ENCODE measurements around the gene EIF4B. TPM values are rescaled to one million over a fixed set of nuclear protein-coding genes. Genes with fewer than 3 reads are reported as not detected.
A peak's percentile ranks its signal among the peaks of the same experiment; 100 is the strongest.

Gene EIF4B
- total RNA-seq, 2 donors from 2014 or later = 279 to 338 TPM

DNA sequence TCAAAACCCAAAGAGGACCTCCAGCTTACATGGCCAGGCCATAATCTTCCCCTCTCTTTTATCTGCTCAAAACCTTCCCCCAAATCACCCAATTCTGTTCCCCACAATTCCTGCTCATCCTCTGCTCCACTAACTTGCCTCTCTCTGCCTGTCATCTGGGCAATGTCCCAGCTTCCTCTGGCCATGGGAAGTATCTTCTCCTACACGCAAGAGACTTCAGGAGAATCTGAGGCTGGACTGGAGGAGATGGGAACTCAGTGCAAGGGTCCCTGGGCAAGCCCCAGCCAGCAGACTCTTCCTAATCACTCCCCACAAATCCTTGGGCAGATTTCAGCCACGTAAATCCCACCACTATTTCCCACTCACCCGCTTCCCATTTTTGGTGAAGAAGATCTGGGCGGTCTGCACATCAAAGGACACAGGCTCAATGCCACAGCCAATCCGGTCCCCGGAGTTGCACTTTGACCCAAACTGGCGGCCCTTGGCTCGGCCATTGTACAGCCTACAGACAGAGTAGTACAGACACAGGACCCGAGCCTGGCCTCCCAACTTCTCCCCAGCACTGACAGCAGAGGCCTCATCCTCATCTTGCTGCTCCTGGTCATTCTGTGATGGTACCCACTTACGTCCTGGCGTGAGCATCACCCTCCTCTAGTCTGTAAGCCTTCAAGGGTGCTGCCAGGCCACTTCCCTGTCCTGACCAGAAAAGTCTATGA, 68.2 kb downstream of the EIF4B start:
- no peak overlapping the region for H3K4me3 ChIP-seq
- peak overlapping the region in 1 of 2 donors; percentile 7 for H3K27ac ChIP-seq
- peaks cover 46 to 80% of the 10 kb centered on the region in 2 donors for H3K4me1 ChIP-seq (ENCODE audit: control insufficient read depth in 1 of 2, low read depth in 2 of 2)
- H3K27me3 ChIP-seq (replicated peaks; ENCODE audit: insufficient read depth) = no peaks in the 10 kb centered on the region
- no peak for ATAC-seq (ENCODE audit: insufficient number of reproducible peaks, low FRiP score, low read depth)
- no peak for DNase-seq (ENCODE audit: low spot score)
- H3K9me3 ChIP-seq = no peaks in the 10 kb centered on the region
- peaks cover 26% of the 10 kb centered on the region for H3K36me3 ChIP-seq
- TF ChIP-seq, protein P1, sequence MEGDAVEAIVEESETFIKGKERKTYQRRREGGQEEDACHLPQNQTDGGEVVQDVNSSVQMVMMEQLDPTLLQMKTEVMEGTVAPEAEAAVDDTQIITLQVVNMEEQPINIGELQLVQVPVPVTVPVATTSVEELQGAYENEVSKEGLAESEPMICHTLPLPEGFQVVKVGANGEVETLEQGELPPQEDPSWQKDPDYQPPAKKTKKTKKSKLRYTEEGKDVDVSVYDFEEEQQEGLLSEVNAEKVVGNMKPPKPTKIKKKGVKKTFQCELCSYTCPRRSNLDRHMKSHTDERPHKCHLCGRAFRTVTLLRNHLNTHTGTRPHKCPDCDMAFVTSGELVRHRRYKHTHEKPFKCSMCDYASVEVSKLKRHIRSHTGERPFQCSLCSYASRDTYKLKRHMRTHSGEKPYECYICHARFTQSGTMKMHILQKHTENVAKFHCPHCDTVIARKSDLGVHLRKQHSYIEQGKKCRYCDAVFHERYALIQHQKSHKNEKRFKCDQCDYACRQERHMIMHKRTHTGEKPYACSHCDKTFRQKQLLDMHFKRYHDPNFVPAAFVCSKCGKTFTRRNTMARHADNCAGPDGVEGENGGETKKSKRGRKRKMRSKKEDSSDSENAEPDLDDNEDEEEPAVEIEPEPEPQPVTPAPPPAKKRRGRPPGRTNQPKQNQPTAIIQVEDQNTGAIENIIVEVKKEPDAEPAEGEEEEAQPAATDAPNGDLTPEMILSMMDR (IDR thresholded peaks at IDR 0.05) = no peak

DNA sequence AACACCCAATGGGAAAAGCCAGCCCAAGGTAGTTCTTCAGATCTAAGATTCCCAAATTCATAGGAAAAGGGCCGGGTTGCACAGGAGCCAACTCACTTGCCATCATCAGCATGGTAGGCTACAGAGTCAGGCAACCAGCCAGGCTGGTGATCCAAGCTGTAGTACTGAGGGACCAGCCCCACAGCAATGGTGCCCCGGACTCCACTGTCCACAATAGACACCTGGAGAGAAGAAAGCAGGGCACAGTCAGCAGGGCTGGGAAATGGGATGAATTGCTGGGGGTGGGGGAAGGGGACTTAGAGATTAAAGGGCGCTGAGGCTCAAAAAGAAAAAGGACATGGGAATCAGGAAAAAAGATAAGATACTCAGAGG, 68.7 kb downstream of the EIF4B start:
- DNase-seq (ENCODE audit: low spot score) = no peak
- ATAC-seq (ENCODE audit: insufficient number of reproducible peaks, low FRiP score, low read depth) = no peak

DNA sequence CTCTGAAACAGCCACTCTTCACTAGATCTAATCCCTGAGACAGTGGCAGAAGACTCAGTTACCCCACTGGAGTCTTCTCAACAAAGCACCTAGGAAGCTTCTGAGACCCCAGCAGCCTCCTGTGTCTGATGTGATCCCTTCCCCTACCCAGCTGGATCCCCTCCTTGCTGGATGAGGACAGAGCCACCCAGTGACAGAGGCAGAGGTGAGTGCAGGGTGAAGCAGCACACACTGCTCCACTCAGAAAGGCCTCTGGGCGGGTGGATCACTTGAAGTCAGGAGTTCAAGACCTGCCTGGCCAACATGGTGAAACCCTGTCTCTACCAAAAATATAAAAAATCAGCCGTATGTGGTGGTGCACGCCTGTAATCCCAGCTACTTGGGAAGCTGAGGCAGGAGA, 70.2 kb downstream of the EIF4B start:
- H3K4me3 ChIP-seq = no peak overlapping the region
- H3K4me1 ChIP-seq (ENCODE audit: control insufficient read depth in 1 of 2, low read depth in 2 of 2) = peaks cover 38 to 72% of the 10 kb centered on the region in 2 donors
- TF ChIP-seq, protein P1 (IDR thresholded peaks at IDR 0.05) = no peak
- H3K36me3 ChIP-seq = peaks cover 26% of the 10 kb centered on the region
- no peaks in the 10 kb centered on the region for H3K27me3 ChIP-seq (replicated peaks; ENCODE audit: insufficient read depth)
- H3K27ac ChIP-seq = peak overlapping the region; percentile 9 to 52
- ATAC-seq (ENCODE audit: insufficient number of reproducible peaks, low FRiP score, low read depth) (no peak), DNase-seq (ENCODE audit: low spot score) (no peak)
- no peaks in the 10 kb centered on the region for H3K9me3 ChIP-seq

More for the DNA sequence above, 68.7 kb downstream of the EIF4B start:
- peak overlapping the region in 1 of 2 donors; percentile 7 for H3K27ac ChIP-seq
- peaks cover 46 to 76% of the 10 kb centered on the region in 2 donors for H3K4me1 ChIP-seq (ENCODE audit: control insufficient read depth in 1 of 2, low read depth in 2 of 2)
- H3K36me3 ChIP-seq = peaks cover 26% of the 10 kb centered on the region
- H3K27me3 ChIP-seq (replicated peaks; ENCODE audit: insufficient read depth) = no peaks in the 10 kb centered on the region
- TF ChIP-seq, protein P1 (IDR thresholded peaks at IDR 0.05) = no peak
- no peaks in the 10 kb centered on the region for H3K9me3 ChIP-seq
- H3K4me3 ChIP-seq = no peak overlapping the region

DNA sequence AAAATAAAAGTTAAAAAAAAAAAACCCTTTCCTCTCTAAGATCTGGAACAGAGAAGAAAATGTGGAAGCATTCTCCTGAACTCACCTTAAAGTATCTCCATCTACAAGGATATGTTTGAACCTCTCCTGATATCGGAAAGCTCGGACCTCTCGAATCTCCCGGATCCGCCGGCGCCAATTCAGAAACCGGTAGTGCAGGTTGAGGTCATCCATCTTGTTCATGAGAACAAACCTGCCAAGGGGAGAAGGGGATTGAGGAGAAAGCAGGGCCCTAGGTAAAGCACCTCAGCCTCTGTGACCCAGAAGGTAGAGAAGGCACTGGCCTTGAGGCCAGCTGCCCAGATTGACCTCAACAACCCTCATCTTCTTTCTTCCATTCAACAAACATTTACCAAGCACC, 70.8 kb downstream of the EIF4B start:
- Histone ChIP-seq H3K27ac (no peak overlapping the region), H3K4me3 (no peak overlapping the region), H3K4me1 (ENCODE audit: control insufficient read depth in 1 of 2, low read depth in 2 of 2) (peaks cover 33 to 66% of the 10 kb centered on the region in 2 donors), H3K36me3 (peaks cover 26% of the 10 kb centered on the region), H3K27me3 (replicated peaks; ENCODE audit: insufficient read depth) (no peaks in the 10 kb centered on the region), H3K9me3 (no peaks in the 10 kb centered on the region)
- TF ChIP-seq, protein P1 (IDR thresholded peaks at IDR 0.05) = no peak
- no peak for ATAC-seq (ENCODE audit: insufficient number of reproducible peaks, low FRiP score, low read depth)
- DNase-seq (ENCODE audit: low spot score) = no peak

DNA sequence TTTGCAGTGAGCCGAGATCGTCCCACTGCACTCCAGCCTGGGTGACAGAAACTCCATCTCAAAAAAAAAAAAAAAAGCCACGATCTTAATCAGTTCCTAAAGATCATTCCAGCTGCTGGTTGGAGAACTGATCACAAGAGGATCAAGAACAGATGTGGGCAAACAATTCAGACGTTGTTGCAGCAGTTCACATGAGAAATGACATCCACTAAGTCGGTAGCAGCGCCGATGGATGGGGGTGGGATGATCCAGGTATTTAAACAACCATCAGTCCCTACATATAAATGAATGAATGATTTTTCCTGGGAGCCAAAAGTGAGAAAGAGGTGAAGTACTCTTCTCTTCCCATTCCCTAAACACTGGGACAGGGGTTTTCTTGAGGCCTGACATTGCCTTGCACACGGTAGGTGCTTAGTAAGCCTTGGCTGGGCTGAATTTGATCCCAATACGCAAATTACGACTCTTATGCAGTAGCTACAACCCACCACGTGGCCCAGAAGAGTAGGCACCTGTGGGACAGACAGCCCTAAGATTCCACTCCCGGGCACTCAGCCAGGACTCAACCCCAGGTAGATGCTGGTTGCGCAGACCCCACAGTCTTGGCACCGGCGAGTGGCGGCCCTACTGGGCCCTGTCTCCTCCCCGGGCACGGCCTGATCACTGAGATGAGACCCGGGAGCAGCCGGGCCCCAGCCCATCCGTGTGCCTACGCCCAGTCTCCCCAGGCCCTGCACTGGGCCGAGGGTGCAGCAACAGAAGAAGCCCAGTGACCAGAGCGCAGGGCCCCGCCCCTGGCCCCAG, 72.4 kb downstream of the EIF4B start:
- ATAC-seq (ENCODE audit: insufficient number of reproducible peaks, low FRiP score, low read depth) = peak; percentile 9
- TF ChIP-seq, protein P1 (IDR thresholded peaks at IDR 0.05) = no peak
- Histone ChIP-seq H3K4me1 (ENCODE audit: control insufficient read depth in 1 of 2, low read depth in 2 of 2) (peaks cover 21 to 51% of the 10 kb centered on the region in 2 donors), H3K36me3 (peaks cover 26% of the 10 kb centered on the region), H3K4me3 (peak overlapping the region; percentile 86), H3K27ac (peak overlapping the region; percentile 89 to 92), H3K27me3 (replicated peaks; ENCODE audit: insufficient read depth) (no peaks in the 10 kb centered on the region), H3K9me3 (no peaks in the 10 kb centered on the region)
- DNase-seq (ENCODE audit: low spot score) = no peak
